ENCODE results near the gene PI16.

GRCh38 chr6:36944650-36945049 lies 9.9 kb upstream of the PI16 start:
- TF ChIP-seq CREB1 (IDR thresholded peaks at IDR 0.05) = no peak
- TF ChIP-seq CREB1 (CRISPR knock-in tag; IDR thresholded peaks at IDR 0.05) = no peak
- no peak for TF ChIP-seq ZNF574 (CRISPR knock-in tag; IDR thresholded peaks at IDR 0.05)
- no peak for TF ChIP-seq ZKSCAN1 (IDR thresholded peaks at IDR 0.05; ENCODE audit: low read length)
- no peak for TF ChIP-seq ZNF484 (CRISPR knock-in tag; IDR thresholded peaks at IDR 0.05; ENCODE audit: borderline replicate concordance, low read depth)

Data from HepG2 (cell line).